ENCODE measurements around the gene MAT1A.
"Not testable (repeated sequence)": the region's sequence is repeated elsewhere in the genome, so short reads cannot be mapped to it uniquely, and the experiment has no call there.

Gene MAT1A

DNA sequence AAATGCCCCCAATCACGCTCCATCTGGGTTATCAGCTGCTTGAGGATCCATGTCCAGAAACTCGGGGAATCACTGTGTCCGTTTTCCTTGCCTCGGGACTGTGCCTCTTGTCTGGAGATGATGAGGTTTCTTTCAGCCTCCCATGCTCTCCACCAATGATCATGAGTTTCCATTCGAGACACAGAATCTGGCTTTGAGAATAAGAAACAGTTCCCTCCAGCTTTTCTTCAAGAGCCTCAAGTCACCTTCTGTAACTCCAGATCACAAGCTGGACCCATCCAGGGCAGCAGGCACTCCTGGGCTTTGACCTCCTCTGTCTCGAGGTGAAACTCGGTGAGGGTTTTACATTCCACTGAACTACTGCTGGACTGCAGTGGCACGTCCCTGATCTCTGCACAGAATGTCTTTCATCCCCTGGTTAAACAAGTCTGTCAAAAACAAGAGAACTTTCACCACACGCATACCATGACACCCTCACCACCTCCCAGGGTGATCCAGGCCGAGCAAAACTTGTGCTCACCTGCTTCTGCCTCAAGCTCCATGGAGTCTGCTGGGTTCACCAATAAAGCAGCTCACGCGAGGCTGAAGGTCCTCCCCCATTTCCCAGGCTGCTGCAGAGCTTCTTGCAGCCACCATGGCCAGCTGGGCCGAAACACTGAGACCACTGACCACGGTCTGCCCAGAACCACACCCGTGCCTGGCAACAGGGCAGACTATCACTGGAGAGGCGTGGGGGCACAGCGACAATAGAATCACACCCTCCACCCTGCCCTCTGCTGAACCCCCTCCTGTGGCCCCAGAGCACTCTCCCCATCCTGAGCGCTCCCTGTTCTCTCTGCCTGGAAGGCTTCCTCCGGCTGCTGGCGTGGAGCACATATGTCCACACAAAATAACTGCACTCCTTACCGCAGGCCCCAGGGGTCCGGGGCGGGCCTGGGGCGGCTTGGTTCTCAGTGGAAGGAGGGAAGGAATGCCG lies 25.1 kb downstream of the MAT1A start:
- DNase-seq (ENCODE audit: low read depth in 3 of 3): no peak

DNA sequence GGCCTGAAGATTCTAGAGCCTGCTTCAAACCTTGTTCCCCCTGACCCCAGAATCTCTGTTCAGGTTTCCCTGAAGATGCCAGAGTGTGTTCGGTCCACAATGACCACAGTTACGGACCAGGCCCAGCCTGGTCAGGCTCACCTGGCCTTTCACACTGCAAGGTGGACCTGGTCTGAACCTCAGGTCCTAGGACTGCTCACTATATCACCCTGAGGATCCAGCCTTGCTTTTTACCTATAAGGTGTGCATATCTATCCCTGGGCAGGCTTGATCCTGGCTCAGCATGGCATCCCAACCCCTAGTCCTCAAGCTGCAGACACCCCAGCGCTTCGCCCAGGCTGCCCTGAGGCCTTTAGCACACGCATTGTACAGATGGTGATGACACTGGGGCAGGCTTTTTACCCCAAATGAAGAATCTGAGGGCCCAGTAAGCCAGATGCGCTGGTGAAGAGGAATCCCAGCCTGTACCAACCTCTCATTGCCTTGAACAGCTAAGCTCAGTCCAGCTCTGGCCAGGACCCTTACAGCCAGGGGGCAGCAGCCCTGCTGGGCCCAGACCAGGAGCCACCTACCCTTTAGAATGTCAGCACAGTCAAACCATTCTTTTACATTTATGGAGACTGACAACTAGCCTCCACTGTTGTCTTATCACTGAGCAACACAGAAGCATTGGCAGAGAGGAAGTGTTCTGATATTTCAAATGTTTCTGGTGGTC lies 28.0 kb downstream of the MAT1A start:
- DNase-seq (ENCODE audit: low read depth in 3 of 3): no peak

DNA sequence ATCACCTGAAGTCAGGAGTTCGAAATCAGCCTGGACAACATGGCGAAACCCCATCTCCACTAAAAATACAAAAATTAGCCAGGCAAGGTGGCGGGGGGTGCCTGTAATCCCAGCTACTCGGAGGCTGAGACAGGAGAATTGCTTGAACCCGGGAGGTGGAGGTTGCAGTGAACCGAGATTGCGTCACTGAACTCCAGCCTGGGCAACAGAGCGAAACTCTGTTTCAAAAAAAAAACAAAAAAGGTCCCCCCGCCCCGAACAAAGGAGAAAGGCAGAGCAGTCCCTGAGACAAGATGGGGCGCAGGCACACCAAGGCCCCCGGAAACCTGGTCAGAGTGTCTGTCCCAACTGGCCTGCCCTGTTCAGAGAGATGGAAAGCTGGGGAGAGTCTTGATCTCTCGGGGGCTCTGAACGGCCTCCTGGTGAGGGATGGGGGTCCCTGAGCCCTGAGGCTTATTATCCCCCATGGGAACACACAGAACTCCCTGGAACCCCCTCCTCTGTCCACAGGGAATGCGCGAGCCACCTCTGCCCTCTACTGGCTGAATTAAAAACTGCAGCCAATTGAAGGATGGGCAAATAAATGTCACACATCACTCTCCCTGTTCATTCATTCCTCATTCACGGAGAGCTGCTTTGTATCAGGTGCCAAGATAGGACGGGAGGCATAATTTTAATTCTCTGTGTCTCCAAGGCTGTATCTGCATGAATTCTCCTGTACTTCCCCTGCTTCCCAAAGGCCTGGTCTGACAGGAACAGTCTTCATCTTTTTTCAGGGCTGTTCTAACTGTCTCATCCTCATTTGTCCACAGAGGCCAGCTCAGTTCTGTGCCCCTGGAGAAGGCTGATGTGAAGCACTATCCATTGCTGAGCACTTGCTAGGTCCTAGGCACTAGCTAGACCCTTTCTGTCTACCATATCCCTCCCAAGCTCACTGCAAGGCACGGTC lies 28.9 kb downstream of the MAT1A start:
- DNase-seq (ENCODE audit: low read depth in 3 of 3): peak in 2 of 3 donors; percentile 15 to 26

DNA sequence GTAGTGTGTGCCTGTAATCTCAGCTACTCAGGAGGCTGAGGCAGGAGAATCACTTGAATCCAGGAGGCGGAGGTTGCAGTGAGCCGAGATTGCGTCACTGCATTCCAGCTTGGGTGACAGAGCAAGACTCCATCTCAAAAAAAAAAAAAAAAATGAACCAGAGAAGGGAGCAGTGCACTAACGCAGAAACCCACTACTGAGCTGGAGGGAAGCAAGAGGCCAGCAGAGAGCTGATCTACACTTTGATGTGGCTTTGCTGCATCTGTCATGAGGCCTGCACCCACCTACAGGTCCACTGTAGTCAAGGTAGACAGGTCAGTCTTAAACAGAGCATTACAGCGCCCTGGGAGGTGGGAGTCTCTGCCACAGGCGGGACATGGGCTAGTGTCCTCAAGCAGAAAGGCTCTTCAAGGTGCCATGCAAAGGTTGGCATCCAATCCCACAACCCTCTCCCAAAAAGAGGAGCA lies 30.0 kb downstream of the MAT1A start:
- DNase-seq (ENCODE audit: low read depth in 3 of 3): no peak

DNA sequence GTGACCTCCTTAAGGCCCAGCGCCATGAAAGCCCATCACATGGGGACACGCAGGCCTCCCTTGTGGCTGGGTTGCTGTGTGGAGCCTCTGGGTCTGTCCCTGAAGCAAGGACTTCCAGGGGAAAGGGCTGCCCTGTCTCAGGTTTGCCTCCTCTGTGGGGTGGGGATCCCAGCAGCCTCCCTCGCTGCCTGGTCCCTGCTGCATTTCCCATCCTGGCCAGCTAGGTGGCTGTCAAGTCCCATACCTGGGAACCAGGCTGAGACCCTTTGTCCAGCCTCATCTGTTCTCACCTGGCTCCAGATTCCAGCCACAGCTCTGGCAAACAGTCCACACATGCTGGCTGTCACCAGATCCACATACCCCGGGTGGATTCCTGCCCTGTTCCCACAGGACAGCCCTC lies 32.7 kb downstream of the MAT1A start:
- not testable (repeated sequence) for DNase-seq (ENCODE audit: low read depth in 3 of 3)

DNA sequence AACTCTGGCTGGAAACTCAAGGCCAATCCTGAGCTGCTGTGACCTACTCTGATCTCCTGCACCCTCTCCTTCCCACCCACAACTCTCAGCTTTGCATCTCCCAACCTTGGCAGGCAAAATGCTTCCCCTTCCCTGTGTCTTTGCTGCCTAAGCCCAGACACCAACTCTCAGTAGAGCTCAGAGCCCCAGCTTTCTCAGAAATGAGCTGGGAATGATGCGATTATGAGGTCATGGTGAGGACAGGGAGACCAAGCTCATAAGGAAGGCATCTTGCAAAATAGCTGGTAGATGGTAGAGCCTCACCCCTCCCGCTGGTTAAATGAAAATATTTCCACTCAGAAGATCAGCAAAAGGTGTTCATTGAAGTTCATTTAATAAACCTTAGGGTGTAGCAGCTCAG lies 34.7 kb downstream of the MAT1A start:
- not testable (repeated sequence) for DNase-seq (ENCODE audit: low read depth in 3 of 3)

DNA sequence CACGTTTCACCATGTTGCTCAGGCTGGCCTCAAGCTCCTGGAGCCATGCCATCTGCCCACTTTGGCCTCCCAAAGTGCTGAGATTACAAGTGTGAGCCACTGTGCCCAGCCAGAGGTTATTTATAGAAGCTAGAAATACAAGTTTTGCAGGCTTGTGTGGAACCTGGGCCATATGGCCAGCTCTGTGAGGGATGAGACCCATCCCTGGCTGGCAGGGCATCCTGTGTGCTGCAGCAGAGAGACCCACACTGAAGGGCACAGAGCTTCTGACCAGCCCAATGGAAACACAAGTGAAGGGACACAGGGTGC lies 35.5 kb downstream of the MAT1A start:
- DNase-seq (ENCODE audit: low read depth in 3 of 3): not testable (repeated sequence)

DNA sequence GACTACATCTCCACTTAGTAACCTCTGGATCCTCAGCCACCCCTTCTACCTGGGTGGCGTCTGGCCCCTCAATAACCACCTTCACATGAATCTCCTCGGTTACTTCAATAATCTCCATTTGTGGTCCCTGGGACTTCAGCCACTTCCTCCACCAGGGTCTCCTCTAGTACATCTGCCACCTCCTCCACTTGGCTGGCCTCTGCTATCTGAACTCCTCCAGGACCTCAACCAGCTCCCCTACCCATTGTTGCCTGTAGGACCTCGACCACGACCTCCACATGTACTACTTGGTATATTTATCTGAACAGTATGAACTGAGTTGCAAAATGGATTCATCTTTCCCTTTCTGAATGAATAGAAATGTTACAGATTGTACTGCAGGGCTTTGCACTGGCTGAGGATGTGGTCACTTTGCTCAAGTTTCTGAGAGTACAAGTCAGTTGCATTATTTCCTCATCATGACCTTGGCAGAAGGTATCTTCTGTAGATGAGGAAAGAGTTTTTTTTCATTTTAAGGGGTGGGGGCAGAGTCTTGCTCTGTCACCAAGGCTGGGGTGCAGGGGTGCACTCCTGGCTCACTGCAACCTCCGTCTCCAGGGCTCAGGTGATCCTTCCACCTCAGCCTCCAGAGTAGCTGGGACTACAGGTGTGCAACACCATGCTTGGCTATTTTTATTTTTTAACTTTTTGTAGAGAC lies 36.0 kb downstream of the MAT1A start:
- DNase-seq (ENCODE audit: low read depth in 3 of 3): no peak

DNA sequence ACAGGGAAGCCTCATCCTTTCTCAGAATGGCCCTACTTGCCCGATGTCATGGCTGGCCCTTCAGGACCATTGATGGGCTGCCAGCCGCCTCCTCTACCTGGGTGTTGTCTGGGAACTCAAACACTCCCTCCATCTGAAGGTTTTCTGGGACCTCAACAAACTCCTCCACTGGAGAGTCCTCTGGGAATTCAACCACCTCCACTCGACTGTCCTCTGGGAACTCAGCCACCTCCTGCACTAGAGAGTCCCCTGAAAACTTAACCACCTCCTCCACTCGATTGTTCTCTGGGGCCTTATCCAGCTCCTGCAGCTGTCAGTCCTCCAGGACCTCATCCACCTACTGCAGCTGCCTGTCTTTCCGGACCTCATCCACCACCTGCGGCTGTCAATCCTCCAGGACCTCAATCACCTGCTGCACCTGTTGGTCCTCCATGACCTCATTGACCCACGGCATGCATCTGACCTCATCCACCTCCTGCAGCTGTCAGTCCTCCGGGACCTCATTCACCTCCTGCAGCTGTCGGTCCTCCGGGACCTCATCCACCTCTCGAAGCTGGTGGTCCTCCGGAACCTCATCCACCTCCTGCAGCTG lies 37.1 kb downstream of the MAT1A start:
- no peak for DNase-seq (ENCODE audit: low read depth in 3 of 3)

DNA sequence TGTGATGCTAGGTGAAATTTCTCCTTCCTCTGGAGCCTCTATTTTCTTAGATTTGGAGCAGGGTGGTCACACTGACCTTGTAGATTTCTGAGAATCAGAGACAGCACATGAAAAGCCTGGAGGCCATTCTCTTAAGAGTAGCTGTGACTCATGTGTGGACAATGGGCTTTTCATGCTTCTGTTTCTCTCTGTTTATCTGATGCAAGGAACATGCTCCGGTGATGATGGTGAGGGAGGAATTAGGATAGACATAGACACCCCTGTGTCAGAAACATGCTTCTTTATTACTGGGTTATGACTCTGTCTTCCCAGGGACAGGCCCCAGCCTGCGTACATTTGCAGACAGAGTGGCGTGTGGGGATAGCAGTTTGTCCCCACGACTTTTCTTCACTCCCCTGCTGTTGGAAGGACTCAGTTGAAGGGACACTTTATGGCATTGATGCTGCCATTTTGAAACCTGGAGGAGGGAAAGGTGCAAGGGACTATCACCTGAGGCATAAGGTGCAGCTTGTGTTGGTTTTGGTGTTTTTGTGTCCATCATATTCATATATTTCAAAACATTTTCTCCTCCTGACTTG lies 37.7 kb downstream of the MAT1A start:
- not testable (repeated sequence) for DNase-seq (ENCODE audit: low read depth in 3 of 3)

DNA sequence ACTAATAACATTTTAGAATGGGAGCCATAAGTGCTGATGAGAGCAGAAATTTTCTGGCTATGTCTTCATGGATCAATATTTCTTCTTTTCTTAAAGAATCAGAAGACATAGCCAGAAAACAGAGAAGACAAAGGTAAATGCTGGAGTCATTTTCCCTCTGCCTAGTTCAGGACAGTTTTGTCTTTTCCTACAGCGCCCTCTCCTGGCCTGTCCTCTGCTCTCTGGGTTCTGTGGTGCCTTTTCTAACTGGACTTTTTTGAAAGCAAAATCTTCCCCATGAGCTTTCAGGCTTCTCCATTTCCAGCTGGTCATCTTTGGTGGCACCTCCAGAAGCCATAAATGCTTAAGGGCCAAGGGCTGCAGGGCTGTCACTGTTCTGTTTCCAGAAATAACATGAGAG lies 39.1 kb downstream of the MAT1A start:
- DNase-seq (ENCODE audit: low read depth in 3 of 3): not testable (repeated sequence)

DNA sequence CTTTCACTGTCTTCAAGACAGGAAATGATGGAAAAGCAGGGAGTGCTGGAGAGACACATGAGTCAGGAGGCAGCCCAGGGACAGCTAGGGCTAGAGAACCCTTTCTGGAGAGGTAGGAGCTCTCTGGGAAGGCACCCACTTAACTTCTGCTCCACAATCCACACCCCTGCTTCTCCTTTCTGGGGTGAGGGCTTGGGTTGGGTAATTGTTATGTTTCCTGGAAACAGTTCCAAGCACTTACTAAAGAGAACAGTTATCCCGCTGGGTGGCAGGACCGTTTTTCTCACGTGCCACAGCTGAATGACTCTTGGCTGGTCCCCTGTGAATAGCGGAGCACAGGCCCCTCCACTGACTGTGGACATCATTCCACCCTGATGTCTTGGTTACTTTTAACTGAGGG lies 39.6 kb downstream of the MAT1A start:
- not testable (repeated sequence) for DNase-seq (ENCODE audit: low read depth in 3 of 3)

DNA sequence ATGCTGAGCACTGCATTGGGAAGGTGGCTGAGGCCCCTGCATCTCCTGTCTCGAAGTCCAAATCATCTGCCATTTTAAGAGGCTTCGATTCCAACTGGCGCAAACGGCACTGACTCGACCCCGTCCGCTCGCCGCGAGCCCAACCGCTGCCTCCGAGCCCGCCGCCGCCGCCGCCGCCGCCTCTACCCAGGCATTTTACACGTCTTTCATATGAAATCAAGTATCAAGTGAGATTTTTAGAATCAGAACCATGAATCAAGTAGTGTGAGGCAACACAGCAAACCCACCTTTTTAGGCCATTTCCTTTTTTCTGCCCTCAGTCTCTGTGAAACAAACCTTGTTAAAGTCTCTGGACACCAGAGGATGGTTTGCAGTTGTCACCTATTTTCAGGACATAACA lies 41.8 kb downstream of the MAT1A start:
- not testable (repeated sequence) for DNase-seq (ENCODE audit: low read depth in 3 of 3)

DNA sequence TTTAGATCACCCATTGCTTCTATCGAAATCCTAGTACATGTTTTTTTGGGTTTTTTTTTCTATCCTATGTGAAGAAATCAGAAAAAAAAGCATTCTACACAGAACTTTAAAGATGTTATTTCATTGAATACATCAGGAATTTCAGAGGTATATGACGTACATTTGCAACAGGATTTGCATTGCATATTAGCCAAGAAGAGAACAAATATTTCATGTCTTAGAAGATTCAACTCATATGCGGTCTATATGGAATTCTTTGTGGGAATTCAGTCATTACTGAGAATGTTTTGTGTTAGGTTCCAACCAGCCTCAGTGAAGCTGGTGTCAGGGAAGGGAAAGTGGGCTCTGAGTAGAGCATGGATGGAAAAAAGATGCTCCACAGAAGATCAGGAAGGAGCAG lies 45.1 kb downstream of the MAT1A start:
- DNase-seq (ENCODE audit: low read depth in 3 of 3): not testable (repeated sequence)

DNA sequence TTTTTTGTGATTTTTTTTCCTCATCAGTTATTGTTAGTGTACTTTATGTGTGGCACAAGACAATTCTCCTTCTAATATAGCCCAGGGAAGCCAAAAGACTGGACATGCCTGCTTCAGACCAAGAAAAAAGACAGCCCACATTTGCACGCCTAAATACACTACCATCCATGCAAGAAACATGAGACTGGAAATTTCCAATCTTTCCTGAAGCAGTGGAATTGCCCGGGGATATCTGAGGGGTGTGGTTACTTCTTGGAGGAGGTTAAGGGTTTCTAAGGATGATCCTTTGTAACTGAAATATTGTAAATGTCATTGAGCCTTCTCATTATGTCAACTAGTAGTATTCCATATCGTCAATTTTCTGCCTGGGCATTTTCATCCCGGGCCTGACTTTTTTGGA lies 47.1 kb downstream of the MAT1A start:
- DNase-seq (ENCODE audit: low read depth in 3 of 3): not testable (repeated sequence)

DNA sequence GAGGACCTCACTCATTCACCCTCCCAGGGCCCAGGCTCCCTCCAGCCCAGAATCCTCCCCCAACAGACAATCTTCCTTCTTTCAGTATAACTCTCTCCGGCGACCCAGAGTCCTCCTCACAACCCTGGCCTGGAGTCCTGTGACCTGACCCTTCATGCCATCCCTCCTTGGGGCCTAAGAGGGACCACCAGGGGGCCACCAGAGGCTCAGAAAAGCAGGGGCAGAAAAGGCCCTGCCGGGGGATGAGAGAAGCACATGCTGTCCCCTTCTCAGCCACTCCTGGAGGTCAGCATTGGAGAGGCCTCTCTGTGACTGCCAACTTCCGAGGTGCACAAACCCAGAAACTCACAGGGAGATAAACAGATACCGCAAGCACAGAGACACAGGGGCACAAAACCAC lies 53.0 kb downstream of the MAT1A start:
- not testable (repeated sequence) for DNase-seq (ENCODE audit: low read depth in 3 of 3)

DNA sequence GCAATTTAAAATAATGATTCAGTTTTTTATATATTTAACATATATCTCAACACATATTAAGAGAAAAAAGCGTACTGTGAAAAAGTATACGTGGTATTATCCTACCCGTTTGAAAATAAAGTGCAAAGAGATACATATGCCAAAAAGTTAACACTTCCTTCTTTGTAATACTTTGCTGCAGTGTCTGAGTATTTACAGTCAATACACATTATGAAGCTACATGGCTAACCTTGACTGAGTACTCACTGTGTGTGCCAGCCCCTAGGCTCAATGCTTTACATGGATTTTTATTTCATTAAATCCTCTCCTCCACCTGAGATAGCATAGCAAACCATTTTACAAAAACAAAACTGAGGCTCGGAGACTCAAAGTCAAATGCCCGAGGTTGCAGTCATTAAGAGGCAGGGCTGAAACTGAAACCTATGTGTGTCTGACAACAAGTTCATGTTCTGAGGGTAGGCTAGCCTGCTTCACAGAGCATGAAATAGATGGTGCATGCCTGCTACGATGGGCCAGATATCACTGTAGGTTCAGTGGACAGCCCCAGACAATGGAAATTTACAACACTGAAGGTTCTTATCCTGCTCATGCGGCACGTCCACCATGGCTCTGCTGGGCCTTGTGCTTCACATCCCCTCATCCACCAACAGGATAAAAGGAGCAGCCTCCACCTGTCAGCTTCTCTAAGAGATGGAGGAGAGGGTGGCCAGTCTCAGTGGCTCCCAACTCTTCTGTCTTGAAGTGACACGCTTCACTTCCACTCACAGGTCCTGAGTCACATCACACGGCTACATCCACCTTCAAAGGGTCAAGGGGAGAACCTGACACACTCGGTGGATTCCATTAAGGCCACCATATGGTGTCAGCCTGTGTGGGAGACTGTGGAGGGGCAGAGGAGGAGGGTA lies 54.9 kb downstream of the MAT1A start:
- not testable (repeated sequence) for DNase-seq (ENCODE audit: low read depth in 3 of 3)

DNA sequence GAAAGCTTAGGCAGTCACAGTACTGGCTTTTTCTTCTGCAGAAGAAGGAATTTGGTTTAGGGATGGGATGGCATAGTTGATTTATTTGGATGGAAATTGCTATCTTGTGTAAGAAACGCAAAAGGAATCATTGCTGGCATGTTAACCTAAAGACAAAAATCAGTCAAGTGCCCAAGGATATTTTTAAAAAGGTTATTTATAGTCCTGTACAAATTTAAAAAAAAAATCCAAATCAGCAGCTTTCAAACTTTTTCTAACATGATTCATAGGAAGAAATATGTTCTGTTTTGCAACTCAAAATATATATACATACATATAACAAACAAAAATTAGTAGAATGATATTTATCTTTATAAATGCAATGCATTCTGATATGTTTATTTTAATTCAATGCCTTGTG lies 55.6 kb downstream of the MAT1A start:
- not testable (repeated sequence) for DNase-seq (ENCODE audit: low read depth in 3 of 3)

DNA sequence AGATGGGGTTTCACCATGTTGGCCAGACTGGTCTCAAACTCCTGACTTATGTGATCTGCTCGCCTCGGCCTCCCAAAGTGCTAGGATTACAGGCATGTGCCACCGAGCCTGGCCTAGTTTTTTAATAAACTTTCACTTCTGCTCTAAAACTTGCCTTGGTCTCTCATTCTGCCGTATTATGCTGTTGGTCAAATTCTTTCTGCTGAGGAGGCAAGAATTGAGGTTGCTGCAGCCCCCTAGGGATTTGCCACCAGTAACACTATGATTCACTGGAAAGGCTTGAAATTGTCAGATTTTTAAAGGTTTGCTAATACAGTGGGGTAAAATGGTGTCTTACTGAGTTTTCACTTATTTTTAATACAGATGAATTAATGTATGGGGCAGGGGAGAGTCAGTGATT lies 62.7 kb downstream of the MAT1A start:
- DNase-seq (ENCODE audit: low read depth in 3 of 3): not testable (repeated sequence)

All from stimulated activated CD4-positive, alpha-beta T cell treated with anti-CD3 and anti-CD28 coated beads, TNF-alpha, amount 100 ng/mL, for 48 hours (primary cell).